GM18505 (cell line): ENCODE data around the gene VWA5B1.
"Not testable (repeated sequence)": the region's sequence is repeated elsewhere in the genome, so short reads cannot be mapped to it uniquely, and the experiment has no call there.

Experiments used
- ATAC-seq: cut with Tn5 transposase; IDR thresholded peaks from one replicate; pipeline ENCODE4 v1.9.1; 2021; ENCODE audit not compliant: unreplicated experiment
- POLR2A ChIP-seq: IDR thresholded peaks from 4 replicates; pipeline ENCODE4 v1.6.1; 2011; ENCODE audit warnings: borderline replicate concordance; ENCODE audit not compliant: insufficient read depth, insufficient read length; ENCODE audit errors: extremely low read depth

Gene VWA5B1

DNA sequence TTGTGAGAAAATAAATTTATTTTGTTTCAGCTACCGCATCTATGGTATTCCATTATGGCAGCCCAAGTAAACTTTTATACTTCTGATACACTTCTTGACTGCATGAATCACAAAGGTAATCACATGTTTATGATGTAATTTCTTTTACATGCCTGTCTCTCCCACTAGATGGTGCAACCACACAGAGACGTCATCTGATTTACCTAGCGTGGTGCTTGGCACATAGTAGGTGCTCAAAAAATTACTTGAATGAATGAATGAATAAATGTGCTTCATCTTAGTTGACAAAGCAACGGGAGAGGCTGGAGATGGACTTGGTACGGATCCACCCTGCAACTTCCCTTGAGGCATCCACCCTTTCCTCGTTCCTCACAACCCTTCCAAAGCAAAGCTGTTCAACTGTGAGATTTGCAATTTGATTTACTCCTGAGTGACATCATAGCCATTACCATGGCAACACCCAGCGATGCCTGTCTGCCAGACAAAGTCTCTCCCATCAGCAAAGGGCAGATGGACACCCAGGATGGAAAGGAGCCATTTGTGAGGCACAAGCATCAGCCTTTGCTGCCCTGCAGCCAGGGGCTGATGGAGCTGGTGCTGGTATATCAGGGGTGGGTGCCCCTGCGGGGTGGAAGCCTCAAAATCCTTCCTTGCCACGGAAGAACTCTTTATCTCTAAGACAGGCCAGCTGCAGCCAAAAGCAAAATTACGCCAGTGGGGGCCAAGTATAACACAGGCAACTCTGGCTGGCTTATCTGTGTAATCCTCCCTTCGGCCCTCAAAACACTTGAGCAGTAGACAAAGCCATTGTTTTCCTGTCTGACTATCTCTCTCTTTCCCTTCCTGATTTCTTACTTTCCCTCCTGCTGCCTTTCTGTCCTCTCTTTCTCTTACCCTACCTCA, 18.9 kb upstream of the VWA5B1 start:
- no peak for TF ChIP-seq POLR2A
- ATAC-seq = no peak

DNA sequence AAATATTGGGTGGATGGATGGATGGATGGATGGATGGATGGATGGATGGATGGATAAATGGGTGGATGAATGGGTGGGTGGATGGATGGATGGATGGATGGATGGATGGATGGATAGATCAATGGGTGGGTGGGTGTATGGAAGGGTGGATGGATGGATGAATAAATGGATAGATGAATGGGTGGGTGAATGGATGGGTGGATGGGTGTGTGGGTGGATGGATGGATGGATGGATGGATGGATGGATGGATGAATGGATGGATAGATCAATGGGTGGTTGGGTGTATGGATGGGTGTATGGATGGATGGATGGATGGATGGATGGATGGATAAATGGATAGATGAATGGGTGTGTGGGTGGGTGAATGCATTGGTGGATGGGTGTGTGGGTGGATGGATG, 17.0 kb upstream of the VWA5B1 start:
- not testable (repeated sequence) for ATAC-seq

DNA sequence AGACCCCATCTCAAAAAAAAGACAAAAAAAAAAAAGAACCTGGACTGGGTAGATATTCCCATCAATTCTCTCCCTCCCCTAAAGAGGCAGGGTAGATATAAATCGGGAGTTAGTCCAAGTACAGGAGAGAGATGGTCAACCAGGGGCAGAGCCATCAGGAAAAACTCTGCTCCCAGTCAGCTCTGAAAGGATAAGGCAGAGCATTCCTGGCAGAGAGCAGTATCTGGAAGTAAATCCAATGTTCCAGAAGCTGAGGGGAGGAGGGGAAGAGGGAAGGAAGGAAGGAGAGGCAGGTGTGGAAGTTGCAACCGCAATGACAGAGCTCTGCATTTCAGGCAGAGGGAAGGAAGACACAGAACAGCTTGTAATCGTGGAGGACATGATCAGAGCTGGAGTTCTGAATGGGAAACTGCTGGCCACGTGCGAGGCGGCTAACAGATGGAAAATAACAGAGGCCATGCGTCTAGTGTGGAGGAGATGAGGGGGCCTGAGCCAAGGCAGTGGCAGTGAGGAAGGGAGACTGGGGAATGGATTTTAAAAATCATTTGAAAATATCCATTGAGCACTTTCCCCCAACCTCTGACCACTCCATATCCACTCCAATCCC, 15.3 kb upstream of the VWA5B1 start:
- no peak for ATAC-seq
- TF ChIP-seq POLR2A = no peak

DNA sequence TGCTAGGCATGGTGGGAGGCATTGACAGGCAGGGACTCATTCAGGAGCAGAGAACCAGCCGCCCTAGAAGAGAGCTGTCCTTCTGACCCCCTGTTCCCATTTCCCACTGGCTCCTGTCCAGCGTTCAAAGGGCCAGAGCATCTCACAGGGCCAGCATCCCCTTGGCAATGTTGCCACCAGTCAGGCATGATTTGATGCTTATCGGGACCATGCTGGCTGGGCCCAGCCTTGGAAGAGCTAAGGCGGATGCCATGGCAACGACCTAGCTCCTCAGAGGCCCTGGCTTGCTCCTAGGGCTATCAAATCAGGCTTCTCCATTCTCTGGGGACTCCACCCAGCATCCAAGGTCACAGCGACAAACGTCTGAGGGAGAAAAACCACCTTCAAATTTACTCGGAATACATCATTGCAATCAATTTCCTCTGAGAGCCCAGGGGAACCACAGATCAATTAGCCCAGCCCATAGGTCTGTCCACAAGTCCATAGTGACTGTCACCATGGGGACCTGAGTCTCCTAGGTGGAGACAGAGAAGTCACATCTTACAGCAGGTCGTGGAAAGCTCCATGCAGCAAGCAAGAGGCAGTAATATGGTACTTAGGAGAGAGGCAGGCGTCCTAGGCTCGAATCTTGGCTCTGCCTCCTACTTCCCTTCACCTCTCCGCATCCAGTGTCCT, 14.1 kb upstream of the VWA5B1 start:
- TF ChIP-seq POLR2A = no peak
- ATAC-seq = no peak

DNA sequence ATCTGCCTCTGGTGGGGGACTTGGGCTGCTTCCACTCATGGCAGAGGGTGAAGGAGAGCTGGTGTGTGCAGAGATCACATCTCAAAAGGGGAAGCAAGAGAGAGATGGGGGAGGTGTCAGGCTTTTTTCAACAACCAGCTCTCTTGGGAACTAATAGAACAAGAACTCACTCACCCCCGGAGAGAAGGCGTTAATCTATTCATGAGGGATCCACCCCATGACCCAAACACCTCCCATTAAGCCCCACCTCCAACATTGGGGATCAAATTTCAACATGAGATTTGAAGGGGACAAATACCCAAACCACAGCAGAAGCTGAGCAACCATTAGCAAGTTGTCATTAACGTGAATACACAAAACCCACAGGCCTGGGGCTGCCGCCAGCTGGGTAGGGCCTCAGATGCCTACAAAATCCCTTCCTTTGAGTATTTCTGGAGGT, 12.0 kb upstream of the VWA5B1 start:
- no peak for ATAC-seq
- no peak for TF ChIP-seq POLR2A

DNA sequence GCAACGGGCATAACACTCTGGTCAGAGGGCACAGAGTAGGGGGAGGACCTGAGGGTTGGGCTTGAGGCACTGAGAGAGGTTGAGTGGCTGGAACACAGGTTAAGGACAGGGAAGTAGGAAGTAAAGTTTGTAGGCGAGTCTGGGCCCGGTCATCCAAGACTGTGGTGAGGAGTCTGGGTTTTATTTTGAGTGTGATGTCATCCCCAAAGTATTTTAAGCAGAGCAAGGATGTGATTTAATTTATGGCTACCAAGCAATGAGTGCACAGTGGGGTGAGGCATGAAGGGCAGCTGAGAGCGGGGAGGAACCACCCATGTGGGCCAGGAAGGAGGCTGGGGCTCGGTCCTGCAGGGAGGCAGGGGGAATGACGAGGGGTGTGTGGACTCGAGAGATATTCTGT, 11.2 kb upstream of the VWA5B1 start:
- no peak for ATAC-seq
- no peak for TF ChIP-seq POLR2A

DNA sequence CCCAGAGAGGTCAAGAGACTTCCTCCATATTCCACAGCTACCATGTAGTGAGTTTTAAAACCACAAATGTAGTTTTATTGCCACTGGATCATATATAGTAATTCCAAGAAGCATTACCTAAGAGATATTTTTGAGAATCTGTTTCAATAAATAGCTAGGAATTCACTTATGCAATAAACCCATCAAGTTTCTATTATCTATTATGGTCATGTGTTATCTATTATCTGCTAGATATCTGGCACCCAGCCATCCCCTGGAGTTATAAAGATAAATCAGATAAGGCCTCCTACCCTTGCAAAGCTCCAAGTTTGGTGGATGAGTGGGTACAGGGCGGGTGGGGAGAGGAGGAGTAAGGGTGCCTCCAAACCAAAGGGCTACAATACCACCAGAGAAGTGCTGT, 10.3 kb upstream of the VWA5B1 start:
- no peak for ATAC-seq
- TF ChIP-seq POLR2A = no peak

DNA sequence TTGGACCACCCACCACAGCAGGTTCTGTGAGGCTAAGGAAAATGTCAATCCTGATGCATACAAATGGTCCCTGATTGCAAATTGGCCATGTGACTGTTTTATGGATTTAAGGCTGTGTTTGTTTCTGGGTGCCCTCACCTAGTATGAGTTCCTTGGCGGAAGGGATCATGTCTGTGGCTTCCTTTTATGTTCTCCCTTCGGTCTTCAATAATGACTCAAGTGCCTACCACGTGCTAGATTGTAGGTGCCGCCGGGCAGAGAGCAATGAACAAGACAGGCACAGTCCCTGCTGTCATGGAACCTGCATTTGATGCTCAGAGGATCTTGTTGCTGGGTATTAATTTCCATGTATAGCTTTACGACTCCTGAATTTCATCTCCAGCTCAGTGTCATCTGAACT, 9.8 kb upstream of the VWA5B1 start:
- no peak for TF ChIP-seq POLR2A
- ATAC-seq = no peak

DNA sequence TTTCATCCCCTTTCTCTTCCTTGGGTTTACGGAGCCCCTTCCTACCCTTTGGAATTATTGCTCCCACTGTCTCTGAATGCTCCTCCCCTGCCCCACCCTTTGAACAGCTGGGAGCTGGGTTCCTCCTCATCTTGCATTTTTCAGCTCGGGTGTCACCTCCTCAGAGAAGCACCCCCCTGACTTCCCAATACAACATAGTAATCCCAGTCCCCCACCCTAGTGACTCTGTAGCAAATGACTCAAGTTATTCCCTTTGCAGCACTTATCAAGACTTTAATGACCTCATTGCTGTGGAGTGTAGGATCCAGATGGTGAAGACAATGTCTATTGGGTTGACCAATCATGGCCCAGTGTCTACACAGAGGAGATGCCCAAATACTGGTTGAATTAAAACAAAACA, 8.9 kb upstream of the VWA5B1 start:
- TF ChIP-seq POLR2A = no peak
- no peak for ATAC-seq

DNA sequence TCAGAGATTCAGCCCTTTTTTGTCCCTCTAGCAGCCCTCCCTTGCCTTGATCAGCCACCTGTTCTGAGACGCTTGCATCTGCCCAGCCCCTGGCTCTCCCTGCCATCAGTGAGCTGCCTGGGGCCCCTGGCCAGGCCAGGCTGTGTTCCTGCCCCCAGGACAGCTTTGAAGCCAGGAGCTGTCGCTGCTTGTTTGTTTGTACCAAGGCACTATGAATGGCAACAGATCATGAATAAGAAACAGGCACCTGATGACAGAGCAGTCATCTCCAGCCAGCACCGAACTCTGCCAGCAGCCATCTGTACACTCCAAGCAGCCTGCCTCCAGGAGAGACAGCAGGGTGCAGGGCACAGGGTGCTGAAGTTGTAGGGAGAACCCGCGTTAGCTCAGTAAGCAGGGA, 8.1 kb upstream of the VWA5B1 start:
- TF ChIP-seq POLR2A = no peak
- no peak for ATAC-seq

DNA sequence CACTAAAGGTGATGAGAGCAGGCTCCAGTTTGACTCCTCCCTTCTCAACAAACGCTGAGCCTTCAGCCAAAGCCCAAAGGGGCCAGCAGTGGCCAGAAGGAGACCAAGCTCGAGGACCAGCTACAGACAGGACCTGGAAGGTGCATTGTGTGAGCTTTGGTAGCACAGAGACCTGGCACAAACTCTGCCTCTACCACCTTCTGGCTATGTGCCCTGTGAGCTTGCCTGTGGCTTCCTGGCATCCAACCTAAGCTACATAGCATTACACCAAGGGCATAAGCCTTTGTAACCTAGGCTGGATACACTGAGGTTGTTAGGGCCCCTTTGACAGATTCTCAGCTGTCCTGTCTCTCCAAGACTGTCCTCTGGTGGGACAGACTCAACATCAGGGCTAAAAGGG, 6.6 kb upstream of the VWA5B1 start:
- no peak for TF ChIP-seq POLR2A
- no peak for ATAC-seq

DNA sequence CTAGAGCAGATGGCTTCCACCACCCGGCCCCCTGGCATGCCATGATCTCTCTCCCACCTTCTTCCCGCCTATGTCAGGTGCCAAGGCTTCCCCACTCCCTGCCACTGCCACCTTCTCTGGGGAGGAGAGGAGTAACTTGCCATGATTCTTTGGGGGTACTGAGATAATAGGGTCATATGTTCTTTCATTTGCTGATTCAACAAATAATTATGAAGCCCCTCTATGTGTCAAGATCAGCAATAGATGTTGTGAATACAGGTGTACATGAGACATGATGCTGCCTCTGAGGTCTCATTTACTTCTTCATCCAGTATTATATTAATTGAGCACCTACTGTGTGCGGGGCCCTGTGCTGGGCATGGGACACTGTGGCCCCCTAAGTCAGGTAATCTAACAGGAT, 6.0 kb upstream of the VWA5B1 start:
- no peak for ATAC-seq
- TF ChIP-seq POLR2A = no peak

DNA sequence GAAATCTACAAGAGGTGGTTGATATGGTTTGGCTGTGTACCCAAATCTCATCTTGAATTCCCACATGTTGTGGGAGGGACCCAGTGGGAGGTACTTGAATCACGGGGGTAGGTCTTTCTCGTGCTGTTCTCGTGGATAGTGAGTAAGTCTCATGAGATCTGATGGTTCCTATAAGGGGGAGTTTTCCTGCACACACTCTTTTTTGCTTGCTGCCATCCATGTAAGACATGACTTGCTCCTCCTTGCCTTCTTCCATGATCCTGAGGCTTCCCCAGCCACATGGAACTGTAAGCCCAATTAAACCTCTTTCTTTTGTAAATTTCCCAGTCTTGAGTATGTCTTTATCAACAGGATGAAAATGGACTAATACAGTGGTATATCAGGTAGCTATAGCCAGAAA, 5.2 kb upstream of the VWA5B1 start:
- no peak for ATAC-seq
- TF ChIP-seq POLR2A = no peak

DNA sequence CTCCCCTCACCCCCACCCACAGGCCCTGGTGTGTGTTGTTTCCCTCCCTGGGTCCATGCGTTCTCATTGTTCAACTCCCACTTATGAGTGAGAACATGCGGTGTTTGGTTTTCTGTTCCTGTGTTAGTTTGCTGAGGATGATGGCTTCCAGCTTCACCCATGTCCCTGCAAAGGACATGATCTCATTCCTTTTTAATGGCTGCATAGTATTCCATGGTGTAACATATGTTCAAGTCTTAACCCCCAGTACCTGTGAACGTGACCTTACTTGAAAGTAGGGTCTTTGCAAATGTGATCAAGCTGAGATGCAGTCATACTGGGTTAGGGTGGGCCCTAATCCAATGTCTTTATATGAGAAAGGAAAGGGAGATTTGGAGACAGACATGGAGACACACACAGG, 3.0 kb upstream of the VWA5B1 start:
- not testable (repeated sequence) for ATAC-seq
